ENCODE results near the gene HELZ2.

DNA sequence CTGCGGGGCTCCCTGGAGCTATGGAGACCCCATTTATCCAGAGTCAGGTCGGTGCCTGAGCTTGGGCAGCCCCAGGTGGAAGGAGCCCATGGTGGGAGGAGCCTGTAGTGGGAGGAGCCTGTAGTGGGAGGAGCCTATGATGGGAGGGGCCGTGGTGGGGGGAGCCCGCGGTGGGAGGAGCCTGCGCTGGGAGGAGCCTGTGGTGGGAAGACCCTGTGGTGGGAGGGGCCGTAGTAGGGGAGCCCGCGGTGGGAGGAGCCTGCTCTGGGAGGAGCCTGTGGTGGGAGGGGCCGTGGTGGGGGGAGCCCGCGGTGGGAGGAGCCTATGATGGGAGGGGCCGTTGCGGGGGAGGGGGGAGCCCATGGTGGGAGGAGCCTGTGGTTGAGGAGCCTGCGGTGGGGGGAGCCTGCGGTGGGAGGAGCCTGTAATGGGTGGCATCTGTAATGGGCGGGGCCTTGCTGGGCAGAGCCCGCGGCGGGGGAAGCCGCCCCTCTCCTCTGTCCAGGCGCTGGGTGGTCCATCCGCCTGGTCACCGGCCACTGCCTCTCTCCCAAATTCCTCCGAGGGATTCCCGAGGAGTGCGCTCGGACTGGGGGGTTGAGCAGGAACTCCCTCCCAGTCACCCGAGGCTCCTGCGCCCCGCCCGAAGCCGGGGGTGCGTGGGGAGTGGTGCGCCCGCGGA, 20.6 kb downstream of the HELZ2 start:
- TF ChIP-seq, protein P1, sequence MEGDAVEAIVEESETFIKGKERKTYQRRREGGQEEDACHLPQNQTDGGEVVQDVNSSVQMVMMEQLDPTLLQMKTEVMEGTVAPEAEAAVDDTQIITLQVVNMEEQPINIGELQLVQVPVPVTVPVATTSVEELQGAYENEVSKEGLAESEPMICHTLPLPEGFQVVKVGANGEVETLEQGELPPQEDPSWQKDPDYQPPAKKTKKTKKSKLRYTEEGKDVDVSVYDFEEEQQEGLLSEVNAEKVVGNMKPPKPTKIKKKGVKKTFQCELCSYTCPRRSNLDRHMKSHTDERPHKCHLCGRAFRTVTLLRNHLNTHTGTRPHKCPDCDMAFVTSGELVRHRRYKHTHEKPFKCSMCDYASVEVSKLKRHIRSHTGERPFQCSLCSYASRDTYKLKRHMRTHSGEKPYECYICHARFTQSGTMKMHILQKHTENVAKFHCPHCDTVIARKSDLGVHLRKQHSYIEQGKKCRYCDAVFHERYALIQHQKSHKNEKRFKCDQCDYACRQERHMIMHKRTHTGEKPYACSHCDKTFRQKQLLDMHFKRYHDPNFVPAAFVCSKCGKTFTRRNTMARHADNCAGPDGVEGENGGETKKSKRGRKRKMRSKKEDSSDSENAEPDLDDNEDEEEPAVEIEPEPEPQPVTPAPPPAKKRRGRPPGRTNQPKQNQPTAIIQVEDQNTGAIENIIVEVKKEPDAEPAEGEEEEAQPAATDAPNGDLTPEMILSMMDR (IDR thresholded peaks at IDR 0.05): no peak
- no peak for TF ChIP-seq POLR2A (IDR thresholded peaks at IDR 0.05)
